ENCODE measurements around the gene EXOC6.
"Not testable (repeated sequence)": the region's sequence is repeated elsewhere in the genome, so short reads cannot be mapped to it uniquely, and the experiment has no call there.

The EXOC6 gene

DNA sequence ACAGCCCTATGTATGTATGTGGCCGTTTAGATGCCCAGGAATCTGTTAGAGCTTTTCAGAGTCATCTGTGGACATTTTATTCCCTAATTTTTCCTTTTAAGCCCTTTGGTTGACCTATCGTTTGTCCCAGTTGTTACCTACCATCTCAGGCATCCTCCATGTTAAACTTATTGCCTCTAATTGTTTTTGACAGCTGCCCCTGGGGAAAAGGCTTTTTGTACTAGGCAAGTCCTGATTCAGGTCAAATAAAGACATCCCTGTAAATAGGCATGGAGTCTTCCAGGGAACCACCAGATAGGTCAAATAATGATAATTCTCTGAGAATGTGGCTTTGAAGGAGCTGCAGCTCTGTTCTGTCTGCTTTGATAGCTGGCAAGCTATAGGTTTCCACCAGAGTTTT lies 124.6 kb downstream of the EXOC6 start:
- Mint-ChIP-seq H3K9me3 (no peaks in the 10 kb centered on the region), H3K27me3 (no peaks in the 10 kb centered on the region), H3K36me3 (ENCODE audit: insufficient read depth) (peaks cover 3% of the 10 kb centered on the region), H3K4me1 (no peaks in the 10 kb centered on the region), H3K4me3 (no peak overlapping the region), H3K27ac (ENCODE audit: low read depth) (no peak overlapping the region)
- DNase-seq (ENCODE audit: low spot score in 2 of 2) (no peak), ATAC-seq (replicated peaks; ENCODE audit: extremely low read depth, poor library complexity, severe bottlenecking) (no peak)

DNA sequence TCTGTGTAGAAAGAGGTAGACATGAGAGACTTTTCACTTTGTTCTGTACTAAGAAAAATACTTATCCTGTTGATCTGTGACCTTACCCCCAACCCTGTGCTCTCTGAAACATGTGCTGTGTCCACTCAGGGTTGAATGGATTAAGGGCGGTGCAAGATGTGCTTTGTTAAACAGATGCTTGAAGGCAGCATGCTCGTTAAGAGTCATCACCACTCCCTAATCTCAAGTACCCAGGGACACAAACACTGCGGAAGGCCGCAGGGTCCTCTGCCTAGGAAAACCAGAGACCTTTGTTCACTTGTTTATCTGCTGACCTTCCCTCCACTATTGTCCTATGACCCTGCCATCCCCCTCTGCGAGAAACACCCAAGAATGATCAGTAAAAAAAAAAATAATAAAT lies 128.0 kb downstream of the EXOC6 start:
- not testable (repeated sequence) for H3K9me3 Mint-ChIP-seq; H3K4me3 Mint-ChIP-seq; DNase-seq (ENCODE audit: low spot score in 2 of 2); H3K36me3 Mint-ChIP-seq (ENCODE audit: insufficient read depth); H3K4me1 Mint-ChIP-seq; H3K27me3 Mint-ChIP-seq; ATAC-seq (replicated peaks; ENCODE audit: extremely low read depth, poor library complexity, severe bottlenecking); H3K27ac Mint-ChIP-seq (ENCODE audit: low read depth)

DNA sequence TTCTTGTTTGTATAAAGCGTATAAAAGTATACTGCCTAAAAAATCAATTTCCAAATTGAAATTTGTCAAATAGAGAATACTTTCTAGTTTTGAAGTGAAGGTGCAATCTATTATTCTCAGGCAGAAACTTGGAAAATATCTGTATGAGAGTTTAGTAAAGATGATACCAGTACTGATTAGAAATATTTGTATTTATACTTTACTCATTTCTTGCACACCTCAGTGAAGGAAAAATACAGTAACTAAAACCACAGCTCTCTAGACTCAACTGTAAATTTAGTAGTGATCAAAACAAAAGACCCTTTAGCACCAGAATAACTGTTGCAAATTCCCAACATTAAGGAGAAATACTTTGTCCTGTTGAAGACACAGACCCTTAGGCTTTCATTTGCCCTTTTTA lies 140.9 kb downstream of the EXOC6 start:
- Mint-ChIP-seq H3K27ac (ENCODE audit: low read depth) (no peak overlapping the region), H3K36me3 (ENCODE audit: insufficient read depth) (peaks cover 5% of the 10 kb centered on the region), H3K27me3 (no peaks in the 10 kb centered on the region), H3K9me3 (peaks cover 6% of the 10 kb centered on the region), H3K4me1 (peaks cover 15% of the 10 kb centered on the region), H3K4me3 (no peak overlapping the region)
- DNase-seq (ENCODE audit: low spot score in 2 of 2) (no peak), ATAC-seq (replicated peaks; ENCODE audit: extremely low read depth, poor library complexity, severe bottlenecking) (no peak)

DNA sequence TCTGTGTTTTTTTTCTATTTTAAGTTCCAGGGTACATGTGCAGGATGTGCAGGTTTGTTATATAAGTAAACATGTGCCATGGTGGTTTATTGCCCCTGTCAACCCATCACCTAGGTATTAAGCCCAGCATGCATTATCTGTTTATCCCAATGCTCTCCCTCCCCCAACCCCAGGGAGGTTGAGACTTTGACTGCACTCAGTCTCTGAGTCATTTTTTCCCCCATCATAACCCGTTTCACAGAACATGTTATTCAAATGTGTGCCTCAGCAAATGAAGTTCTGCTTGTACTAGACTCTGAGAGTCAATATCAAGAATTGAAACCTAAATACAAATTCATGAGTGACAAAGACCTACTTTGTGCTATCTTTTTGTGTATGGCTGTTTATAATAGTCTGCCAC lies 142.3 kb downstream of the EXOC6 start:
- no peak for ATAC-seq (replicated peaks; ENCODE audit: extremely low read depth, poor library complexity, severe bottlenecking)
- Mint-ChIP-seq H3K27me3 (no peaks in the 10 kb centered on the region), H3K36me3 (ENCODE audit: insufficient read depth) (peaks cover under 1% of the 10 kb centered on the region), H3K27ac (ENCODE audit: low read depth) (no peak overlapping the region), H3K9me3 (no peaks in the 10 kb centered on the region), H3K4me1 (peaks cover 6% of the 10 kb centered on the region), H3K4me3 (no peak overlapping the region)
- no peak for DNase-seq (ENCODE audit: low spot score in 2 of 2)

DNA sequence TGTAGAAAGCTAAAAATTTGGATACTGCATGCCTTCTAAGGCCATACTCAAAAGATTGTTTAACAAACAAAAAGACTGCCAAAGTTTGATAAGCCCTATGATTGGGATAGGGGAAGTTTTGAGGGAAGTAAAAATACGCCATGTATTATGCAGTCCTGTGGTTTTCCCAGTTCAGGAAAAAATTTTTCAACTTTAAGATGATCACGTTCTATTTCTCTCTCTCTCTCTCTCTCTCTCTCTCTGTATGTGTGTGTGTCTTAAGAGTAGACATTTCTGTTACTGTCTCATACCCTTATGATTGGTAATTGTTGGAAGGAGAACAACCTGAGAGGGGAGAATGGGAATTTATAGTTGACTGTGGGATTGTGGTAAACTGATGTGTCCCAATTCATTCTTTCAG lies 143.2 kb downstream of the EXOC6 start:
- Mint-ChIP-seq H3K27ac (ENCODE audit: low read depth) (no peak overlapping the region), H3K9me3 (no peaks in the 10 kb centered on the region), H3K4me1 (peaks cover 5% of the 10 kb centered on the region), H3K36me3 (ENCODE audit: insufficient read depth) (no peaks in the 10 kb centered on the region), H3K4me3 (no peak overlapping the region), H3K27me3 (no peaks in the 10 kb centered on the region)
- ATAC-seq (replicated peaks; ENCODE audit: extremely low read depth, poor library complexity, severe bottlenecking) (no peak), DNase-seq (ENCODE audit: low spot score in 2 of 2) (no peak)

DNA sequence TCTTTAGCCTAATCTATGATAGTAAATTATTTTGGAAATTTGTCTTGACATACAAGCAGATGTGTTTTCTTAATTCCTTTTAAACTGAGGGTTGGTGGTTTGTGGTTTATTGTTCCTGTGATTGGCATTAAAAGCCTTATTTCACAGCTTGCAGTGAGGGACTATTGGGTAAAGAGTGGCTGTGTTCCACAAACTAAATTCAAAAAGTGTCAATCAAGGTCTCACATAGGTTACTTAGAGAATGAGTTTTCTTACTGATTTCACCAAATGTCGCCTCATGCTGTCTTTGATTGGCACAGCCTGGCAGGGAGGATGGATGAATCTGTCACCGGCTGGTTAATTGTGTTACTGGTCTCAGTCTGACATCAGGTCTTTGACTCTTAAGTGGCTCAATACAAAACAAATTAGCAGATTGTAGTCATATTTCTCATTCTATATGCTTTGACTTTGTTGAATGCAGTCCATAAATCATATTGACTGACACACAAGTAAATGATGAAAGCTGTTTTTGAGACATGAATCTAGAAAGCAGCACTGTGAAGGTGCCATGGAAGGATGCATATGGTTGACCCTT lies 145.5 kb downstream of the EXOC6 start:
- Mint-ChIP-seq H3K27ac (ENCODE audit: low read depth) (no peak overlapping the region), H3K27me3 (no peaks in the 10 kb centered on the region), H3K4me1 (peaks cover 5% of the 10 kb centered on the region), H3K4me3 (no peak overlapping the region), H3K9me3 (no peaks in the 10 kb centered on the region), H3K36me3 (ENCODE audit: insufficient read depth) (peaks cover 2% of the 10 kb centered on the region)
- no peak for ATAC-seq (replicated peaks; ENCODE audit: extremely low read depth, poor library complexity, severe bottlenecking)
- no peak for DNase-seq (ENCODE audit: low spot score in 2 of 2)

DNA sequence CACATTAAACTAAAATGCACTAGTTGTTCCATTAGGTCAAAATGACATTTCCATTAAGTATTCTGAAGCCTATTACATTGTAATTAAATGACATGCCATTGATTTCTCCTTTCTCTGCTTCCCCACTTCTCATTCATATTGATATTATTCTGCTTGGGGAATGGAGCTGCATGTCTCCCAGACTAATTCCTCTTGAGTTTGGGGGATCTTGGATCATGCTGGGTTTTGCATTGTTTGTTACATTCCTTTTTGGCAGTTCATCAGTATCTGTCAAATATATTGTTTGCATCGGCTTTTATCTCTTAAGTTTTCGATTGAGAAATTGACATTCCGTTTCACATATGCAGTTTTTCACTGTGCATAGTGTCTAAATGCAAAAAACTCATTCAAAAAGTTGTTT lies 147.2 kb downstream of the EXOC6 start:
- DNase-seq (ENCODE audit: low spot score in 2 of 2) (no peak), ATAC-seq (replicated peaks; ENCODE audit: extremely low read depth, poor library complexity, severe bottlenecking) (no peak)
- H3K4me1 Mint-ChIP-seq, result peaks cover 5% of the 10 kb centered on the region
- no peak overlapping the region for H3K4me3 Mint-ChIP-seq
- H3K36me3 Mint-ChIP-seq (ENCODE audit: insufficient read depth), result peaks cover 2% of the 10 kb centered on the region
- no peak overlapping the region for H3K27ac Mint-ChIP-seq (ENCODE audit: low read depth)
- H3K9me3 Mint-ChIP-seq, result no peaks in the 10 kb centered on the region
- no peaks in the 10 kb centered on the region for H3K27me3 Mint-ChIP-seq

DNA sequence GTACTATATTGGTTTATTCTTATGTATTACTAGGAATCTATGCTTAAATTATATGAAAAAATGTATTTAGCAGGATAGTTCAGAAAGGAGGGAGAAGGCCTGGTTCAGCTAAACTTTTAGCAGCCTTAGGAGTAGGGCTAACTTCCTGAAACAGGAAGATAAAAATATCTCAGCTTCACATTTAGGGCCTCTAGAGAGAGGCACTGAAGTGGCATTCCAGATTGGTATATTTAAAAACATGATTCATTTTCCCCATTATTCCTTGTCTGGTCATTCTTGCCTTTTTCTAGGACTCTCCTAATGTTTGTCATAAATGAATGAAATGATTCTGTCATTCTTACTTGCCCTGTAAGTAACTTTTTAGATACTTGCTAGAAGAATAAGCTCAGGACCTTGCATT lies 149.3 kb downstream of the EXOC6 start:
- H3K27me3 Mint-ChIP-seq, result no peaks in the 10 kb centered on the region
- H3K4me3 Mint-ChIP-seq, result no peak overlapping the region
- peaks cover 2% of the 10 kb centered on the region for H3K36me3 Mint-ChIP-seq (ENCODE audit: insufficient read depth)
- peaks cover 5% of the 10 kb centered on the region for H3K4me1 Mint-ChIP-seq
- H3K27ac Mint-ChIP-seq (ENCODE audit: low read depth), result no peak overlapping the region
- ATAC-seq (replicated peaks; ENCODE audit: extremely low read depth, poor library complexity, severe bottlenecking), result no peak
- DNase-seq (ENCODE audit: low spot score in 2 of 2), result no peak
- H3K9me3 Mint-ChIP-seq, result no peaks in the 10 kb centered on the region

DNA sequence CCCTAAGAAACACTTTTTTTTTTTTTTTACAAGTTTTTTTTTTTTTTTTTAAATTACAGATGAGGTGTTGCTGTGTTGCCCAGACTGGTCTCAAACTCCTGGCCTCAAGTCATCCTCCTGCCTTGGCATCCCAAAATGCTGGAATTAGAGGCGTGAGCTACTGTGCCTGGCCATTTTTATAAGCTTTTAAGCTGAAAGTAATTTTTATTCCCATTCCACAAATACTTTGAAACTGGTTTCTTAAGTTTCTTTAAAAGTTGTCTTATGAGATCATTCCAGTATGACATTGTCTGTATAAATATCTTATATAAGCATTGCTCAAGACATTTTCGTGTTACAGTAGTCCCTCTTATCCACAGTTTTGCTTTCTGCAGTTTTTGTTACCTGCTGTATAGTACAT lies 150.9 kb downstream of the EXOC6 start:
- Mint-ChIP-seq H3K27ac (ENCODE audit: low read depth) (no peak overlapping the region), H3K36me3 (ENCODE audit: insufficient read depth) (peaks cover 2% of the 10 kb centered on the region), H3K9me3 (no peaks in the 10 kb centered on the region), H3K27me3 (no peaks in the 10 kb centered on the region), H3K4me1 (no peaks in the 10 kb centered on the region), H3K4me3 (no peak overlapping the region)
- DNase-seq (ENCODE audit: low spot score in 2 of 2) (no peak), ATAC-seq (replicated peaks; ENCODE audit: extremely low read depth, poor library complexity, severe bottlenecking) (no peak)

DNA sequence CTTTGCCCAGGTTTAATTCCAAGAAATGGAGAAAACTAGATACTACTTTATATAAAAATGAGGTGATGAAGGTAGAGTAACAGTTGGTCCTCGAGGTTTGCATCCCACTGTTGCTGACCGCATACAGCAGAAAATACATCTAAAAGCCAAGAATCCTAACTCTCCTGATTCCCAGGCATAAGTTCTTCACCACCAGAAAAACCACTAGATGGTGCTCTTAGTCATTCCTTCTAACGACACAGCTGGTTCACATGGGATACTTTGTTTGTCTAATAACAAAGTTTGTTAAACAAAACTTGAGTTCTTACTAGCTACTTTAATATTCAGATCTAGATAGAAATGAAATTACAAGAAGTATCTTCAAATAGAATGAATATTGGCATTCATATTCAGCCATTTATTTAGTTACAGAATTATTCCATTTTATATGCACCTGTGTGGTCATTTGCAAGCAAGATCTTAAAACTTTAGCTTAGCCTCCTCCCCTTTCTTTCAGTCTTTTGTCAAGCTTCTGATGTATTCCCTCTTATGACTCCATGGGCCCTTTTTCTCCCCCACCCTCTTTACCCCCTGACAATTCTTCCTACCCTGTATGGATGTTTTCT lies 158.2 kb downstream of the EXOC6 start:
- no peaks in the 10 kb centered on the region for H3K4me1 Mint-ChIP-seq
- no peak overlapping the region for H3K27ac Mint-ChIP-seq (ENCODE audit: low read depth)
- no peak for DNase-seq (ENCODE audit: low spot score in 2 of 2)
- ATAC-seq (replicated peaks; ENCODE audit: extremely low read depth, poor library complexity, severe bottlenecking), result no peak
- H3K36me3 Mint-ChIP-seq (ENCODE audit: insufficient read depth), result peaks cover 3% of the 10 kb centered on the region
- H3K27me3 Mint-ChIP-seq, result no peaks in the 10 kb centered on the region
- H3K9me3 Mint-ChIP-seq, result no peaks in the 10 kb centered on the region
- no peak overlapping the region for H3K4me3 Mint-ChIP-seq

DNA sequence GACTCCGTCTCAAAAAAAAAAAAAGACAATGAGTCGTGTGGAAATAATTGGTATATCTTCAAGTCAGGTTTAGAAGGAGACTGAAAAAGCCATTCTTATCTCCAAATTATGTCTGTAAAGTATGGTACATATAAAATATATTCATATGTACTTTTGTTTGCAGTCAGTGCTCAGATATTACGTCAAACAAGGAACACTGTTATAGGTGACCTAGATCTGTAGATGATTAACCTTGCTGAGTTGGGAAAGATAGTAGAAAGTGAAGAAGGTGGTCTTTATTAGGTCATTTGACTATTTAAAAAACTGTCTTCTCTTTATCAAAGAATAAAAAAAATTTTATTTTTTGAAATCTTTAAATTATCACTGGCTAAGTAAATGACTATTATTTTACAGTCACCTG lies 167.4 kb downstream of the EXOC6 start:
- Mint-ChIP-seq H3K36me3 (ENCODE audit: insufficient read depth) (peaks cover 12% of the 10 kb centered on the region), H3K4me1 (no peaks in the 10 kb centered on the region), H3K27me3 (no peaks in the 10 kb centered on the region), H3K27ac (ENCODE audit: low read depth) (no peak overlapping the region), H3K4me3 (no peak overlapping the region), H3K9me3 (no peaks in the 10 kb centered on the region)
- ATAC-seq (replicated peaks; ENCODE audit: extremely low read depth, poor library complexity, severe bottlenecking) (no peak), DNase-seq (ENCODE audit: low spot score in 2 of 2) (no peak)

DNA sequence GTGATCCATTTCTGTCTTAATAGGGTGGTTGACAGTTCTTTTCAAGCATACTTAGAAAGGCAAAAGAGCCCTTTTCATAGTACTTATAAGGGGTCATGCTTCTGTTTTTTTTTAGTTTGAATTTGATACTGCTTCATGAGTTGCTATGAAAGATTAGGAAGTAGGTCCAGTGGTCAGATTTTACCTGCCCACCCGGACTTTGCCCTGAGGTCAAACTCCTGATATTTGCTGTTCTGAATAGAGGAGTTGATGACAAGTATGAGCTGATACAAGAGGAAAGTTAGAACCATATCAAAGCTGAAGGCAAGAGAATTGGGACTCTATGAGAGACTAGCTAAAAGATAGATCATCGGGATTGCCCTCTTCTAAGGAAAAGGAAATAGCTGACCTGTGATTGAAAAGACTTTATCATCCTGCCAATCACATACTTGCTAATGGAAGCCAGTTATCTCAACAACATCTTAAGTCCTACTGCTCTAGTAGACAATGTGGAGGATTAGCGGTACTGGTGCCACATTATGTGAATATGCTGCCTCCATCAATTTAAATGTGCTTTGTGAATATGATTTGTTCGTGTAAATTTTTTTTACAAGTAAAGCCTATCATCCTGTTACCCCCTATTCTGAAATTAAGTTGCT lies 174.8 kb downstream of the EXOC6 start:
- H3K27me3 Mint-ChIP-seq, result no peaks in the 10 kb centered on the region
- ATAC-seq (replicated peaks; ENCODE audit: extremely low read depth, poor library complexity, severe bottlenecking), result no peak
- no peak overlapping the region for H3K27ac Mint-ChIP-seq (ENCODE audit: low read depth)

DNA sequence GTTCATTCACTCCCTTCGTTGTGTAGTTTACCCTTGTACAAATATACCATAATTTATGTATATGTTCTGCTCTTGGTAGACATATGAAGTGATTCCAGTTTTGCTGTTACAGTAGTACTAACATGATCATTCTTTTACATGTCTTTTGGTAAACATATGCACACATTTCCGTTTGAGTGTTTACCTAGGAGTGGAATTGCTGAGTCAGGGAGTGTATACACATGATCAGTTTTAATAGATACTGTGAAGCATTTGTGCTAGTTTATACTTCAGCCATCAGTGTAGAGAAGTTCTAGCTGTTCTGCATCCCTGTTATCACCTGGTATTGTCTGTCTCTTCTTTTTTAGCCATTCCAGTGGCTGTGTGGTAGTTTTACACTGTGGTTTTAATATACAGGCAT lies 177.8 kb downstream of the EXOC6 start:
- no peaks in the 10 kb centered on the region for H3K9me3 Mint-ChIP-seq
- H3K27ac Mint-ChIP-seq (ENCODE audit: low read depth), result no peak overlapping the region
- ATAC-seq (replicated peaks; ENCODE audit: extremely low read depth, poor library complexity, severe bottlenecking) (no peak), DNase-seq (ENCODE audit: low spot score in 2 of 2) (no peak)
- H3K36me3 Mint-ChIP-seq (ENCODE audit: insufficient read depth), result peaks cover 2% of the 10 kb centered on the region
- H3K4me3 Mint-ChIP-seq, result no peak overlapping the region
- no peaks in the 10 kb centered on the region for H3K27me3 Mint-ChIP-seq
- H3K4me1 Mint-ChIP-seq, result no peaks in the 10 kb centered on the region

More for the DNA sequence above, 174.8 kb downstream of the EXOC6 start:
- no peak overlapping the region for H3K4me3 Mint-ChIP-seq
- DNase-seq (ENCODE audit: low spot score in 2 of 2), result no peak
- H3K36me3 Mint-ChIP-seq (ENCODE audit: insufficient read depth), result peaks cover 2% of the 10 kb centered on the region
- H3K4me1 Mint-ChIP-seq, result no peaks in the 10 kb centered on the region
- no peaks in the 10 kb centered on the region for H3K9me3 Mint-ChIP-seq

Data from central memory CD8-positive, alpha-beta T cell (primary cell).